ENCODE results near the gene PPP1R14C.

Gene PPP1R14C

DNA sequence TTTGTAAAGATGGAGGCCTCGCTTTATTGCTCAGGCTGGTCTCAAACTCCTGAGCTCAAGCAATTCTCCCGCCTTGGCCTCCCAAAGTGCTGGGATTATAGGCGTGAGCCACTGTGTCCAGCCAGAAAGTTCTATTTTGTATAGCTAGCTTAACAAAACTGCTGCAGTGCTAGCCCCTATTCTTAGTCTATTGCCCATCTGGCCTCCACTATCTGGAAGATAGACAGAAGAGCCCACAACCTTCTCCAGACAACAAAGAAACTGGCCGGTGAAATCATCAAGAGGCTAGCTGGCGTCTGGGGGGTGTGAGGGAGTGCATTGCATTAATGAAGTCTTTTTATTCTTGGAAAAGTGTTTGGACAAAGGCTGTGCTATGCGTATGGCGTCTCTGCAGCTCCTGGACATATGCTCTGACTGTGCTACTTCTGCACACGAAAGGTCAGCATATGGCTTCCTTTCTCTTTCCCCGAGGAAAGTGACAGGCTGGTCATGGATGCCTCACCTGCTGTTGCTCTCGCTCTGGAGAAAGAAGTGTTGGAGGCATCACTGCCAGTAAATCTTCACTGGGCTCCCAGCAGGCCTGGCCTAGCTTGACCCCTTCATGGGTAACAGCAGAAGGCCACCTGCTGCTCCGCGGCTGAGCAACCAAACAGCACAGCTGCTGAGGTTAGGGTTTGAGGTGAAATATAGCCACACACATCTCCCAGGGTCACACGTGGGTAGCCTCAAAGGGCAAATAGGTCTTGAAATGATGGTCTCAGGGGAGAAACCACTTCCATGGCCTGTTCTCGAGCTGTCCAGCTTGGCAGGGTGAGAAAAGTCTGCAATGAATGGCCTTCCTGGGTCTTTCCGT is 130.8 kb downstream of the PPP1R14C start:
- no peak for TF ChIP-seq ZNF274 (IDR thresholded peaks at IDR 0.05; ENCODE audit: low read depth, low read length)
- H3K4me3 ChIP-seq (ENCODE audit: low read length) = no peak overlapping the region

DNA sequence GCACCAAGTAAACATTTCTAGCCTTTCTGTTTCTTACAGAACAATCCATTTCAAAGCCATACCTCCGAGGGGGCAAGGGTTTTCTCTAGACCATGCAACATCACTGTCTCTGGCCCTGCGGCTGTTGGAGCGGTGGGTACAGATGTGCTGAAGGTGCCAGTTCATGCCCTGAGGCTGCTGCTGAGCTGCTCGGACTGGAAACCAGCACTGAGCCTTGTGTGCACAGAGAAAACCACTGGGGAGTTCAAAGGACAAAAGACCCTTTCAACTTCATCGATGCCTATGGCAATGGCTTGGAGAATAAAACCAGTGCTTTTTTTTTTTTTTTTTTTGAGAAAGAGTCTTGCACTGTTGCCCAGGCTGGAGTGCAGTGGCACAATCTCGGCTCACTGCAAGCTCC is 132.6 kb downstream of the PPP1R14C start:
- no peak for TF ChIP-seq ZNF274 (IDR thresholded peaks at IDR 0.05; ENCODE audit: low read depth, low read length)
- no peak overlapping the region for H3K4me3 ChIP-seq (ENCODE audit: low read length)

DNA sequence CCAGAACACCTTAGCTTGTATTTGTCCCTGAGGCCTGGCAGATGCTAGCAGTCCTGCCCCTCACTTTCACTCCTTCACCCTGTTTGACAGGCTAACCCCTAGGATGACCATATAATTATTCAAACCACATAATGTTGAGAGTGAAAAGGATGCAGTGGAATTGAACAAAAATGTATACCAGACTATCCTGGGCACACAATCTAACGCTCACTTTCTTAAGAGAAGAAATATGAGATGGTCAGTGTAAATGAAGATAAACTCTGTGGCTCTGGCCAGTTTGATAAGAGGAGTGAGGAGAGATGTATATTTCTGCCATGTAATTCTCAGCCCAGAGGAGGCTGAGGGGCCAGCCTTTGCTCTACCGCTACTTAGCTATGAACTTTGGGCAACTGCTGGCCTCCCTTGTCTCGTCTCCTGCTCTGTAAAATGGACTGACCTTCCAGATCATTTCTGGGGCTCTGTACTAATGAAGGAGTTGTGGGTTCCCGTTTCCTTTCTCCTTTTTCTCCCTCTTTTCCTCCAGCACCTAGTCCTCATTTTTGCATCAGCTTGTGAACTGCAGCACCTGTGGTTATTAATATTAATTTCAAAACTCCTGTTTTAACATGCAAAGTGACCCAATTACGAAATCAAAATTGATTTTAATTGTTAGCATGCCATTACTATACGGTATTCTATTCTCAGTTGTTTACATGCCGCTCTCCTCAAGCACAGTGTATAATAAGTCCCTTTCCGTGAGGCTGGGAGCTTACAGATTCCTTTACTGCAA is 133.5 kb downstream of the PPP1R14C start:
- H3K4me3 ChIP-seq (ENCODE audit: low read length) = no peak overlapping the region
- no peak for TF ChIP-seq ZNF274 (IDR thresholded peaks at IDR 0.05; ENCODE audit: low read depth, low read length)

DNA sequence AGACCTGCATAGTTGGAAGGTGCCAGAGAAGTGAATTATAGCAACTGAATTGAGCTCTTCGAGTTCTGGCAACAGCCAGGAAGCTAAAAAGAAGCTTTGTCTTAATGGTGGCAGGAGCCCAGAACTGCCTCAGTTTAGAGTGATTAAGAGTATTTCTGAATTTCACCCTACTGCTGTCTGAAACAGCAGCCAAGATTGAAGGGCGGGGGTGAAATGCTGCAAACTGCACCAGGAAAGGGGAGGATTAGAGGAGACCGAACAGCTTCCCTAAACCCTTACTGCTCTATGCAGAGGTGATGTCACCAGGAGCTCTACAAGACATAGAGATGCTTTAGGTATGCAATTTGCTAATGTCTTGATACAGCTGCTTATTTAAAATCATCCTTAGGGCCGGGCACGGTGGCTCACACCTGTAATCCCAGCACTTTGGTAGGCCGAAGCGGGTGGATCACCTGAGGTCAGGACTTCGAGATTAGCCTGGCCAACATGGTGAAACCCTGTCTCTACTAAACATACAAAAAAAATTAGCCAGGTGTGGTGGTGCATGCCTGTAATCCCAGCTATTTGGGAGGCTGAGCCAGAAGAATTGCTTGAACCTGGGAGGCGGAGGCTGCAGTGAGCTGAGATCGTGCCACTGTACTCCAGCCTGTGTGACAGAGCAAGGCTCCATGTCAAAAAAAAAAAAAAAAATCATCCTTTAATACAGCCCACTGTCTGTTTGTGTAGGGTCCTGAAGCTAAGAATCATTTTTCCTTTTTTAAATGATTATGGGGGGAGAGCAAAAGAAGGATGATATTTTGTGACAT is 134.3 kb downstream of the PPP1R14C start:
- H3K4me3 ChIP-seq (ENCODE audit: low read length) = no peak overlapping the region
- TF ChIP-seq ZNF274 (IDR thresholded peaks at IDR 0.05; ENCODE audit: low read depth, low read length) = no peak

DNA sequence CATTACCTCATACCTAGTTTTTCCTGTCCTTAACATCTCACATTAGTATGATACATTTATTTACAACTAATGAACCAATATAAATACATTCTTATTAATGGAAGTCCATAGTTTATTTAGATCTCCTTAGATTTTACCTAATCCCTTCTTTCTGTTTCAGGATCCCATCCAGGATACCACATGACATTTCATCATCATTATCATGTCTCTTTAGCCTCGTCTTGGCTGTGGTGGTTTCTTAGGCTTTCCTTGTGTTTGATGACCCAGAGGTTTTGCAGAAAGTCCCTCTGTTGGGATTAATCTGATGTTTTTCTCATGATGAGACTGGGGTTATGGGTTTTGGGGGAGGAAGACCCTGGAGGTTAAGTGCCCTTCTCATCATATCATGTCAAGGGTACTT is 136.7 kb downstream of the PPP1R14C start:
- H3K4me3 ChIP-seq (ENCODE audit: low read length) = no peak overlapping the region
- TF ChIP-seq ZNF274 (IDR thresholded peaks at IDR 0.05; ENCODE audit: low read depth, low read length) = no peak

DNA sequence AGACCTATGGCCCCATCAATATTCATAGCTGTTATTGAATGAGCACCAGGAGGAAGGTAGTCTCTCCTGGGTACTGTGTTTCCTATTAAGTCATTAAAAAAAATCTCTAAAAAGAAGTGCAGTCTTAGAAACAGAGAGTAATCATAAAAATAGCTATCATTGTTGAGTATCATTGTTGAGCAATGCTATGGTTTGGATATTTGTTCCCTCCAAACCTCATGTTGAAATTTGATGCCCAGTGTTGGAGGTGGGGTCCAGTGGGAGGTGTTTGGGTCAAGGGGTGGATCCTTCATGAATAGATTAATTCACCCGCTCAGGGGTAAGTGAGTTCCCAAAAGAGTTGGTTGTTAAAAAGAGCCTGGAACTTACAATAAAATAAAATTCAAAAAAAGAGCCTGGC is 137.9 kb downstream of the PPP1R14C start:
- TF ChIP-seq ZNF274 (IDR thresholded peaks at IDR 0.05; ENCODE audit: low read depth, low read length) = no peak
- H3K4me3 ChIP-seq (ENCODE audit: low read length) = no peak overlapping the region

DNA sequence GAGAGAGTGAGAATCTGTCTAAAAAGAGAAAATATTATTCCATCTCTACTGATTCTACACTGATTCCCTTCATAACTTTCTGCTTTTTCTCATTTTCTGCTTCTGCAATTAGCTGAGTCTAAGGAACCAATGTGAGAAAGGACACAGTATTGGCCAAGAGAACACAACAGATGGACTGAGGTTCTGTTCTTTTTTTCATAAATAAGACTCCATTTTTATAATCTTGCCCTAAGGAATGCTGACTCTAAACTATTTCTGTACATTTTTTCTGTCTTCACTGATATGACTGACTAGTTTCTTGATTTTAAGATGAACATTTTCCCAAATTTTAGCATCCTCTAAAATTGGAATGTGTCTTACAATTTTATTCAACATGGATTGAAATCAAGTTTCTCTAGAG is 138.9 kb downstream of the PPP1R14C start:
- TF ChIP-seq ZNF274 (IDR thresholded peaks at IDR 0.05; ENCODE audit: low read depth, low read length) = no peak
- no peak overlapping the region for H3K4me3 ChIP-seq (ENCODE audit: low read length)

DNA sequence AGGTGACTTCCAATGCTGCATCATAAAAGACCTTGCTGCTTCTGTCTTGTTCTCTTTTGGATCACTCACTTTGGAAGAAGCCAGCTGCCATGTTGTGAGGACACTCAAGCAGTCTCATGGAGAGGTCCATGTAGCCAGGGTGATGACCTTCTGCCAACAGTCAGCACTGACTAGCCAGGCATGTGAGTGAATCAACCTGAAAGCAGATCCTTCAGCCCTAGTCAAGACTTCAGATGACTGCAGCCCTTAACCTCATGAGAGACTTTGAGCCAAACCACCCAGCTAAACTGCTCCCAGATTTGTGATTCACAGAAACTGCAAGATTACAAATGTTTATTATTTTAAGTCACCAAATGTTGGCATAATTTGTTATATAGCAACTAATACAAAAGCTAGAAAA is 140.0 kb downstream of the PPP1R14C start:
- no peak for TF ChIP-seq ZNF274 (IDR thresholded peaks at IDR 0.05; ENCODE audit: low read depth, low read length)
- no peak overlapping the region for H3K4me3 ChIP-seq (ENCODE audit: low read length)

DNA sequence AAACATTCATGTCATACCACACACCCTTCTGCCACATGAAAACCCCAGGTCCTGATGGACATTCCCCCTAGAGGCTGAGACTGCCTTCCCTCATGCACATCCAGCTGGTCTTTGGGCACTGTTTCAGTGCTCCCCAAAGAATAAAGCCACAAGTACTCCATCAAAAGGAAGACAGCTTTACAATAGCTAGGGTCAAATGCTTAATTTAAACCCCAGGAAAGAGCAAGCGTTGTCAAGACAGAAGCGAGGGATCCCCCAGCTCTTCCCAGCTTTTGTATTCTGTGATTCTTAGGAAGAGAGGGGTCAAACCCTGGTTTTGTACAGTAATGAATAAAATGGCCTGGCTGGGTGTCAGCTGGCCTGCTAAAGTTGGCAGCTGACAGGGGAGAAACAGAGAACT is 143.6 kb downstream of the PPP1R14C start:
- TF ChIP-seq ZNF274 (IDR thresholded peaks at IDR 0.05; ENCODE audit: low read depth, low read length) = no peak

DNA sequence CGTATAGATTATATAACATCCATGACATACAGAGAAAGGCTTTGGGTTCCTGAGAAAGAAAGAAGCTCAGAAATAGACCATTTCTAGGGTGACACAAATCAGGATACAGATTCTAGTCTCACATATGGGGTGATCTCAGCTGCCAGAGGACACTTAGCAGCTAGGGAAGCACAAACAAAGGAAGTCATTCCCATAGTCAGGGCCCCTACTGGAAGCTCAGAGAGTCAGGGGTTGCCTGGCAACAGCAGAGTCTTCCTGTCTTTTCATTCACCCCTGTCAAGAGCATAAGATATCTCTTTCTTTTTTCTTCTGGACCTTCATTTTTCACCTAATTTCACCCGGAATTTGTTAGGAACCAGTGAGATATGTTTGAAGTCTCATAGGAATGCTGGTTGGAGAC is 144.1 kb downstream of the PPP1R14C start:
- H3K4me3 ChIP-seq (ENCODE audit: low read length) = no peak overlapping the region
- no peak for TF ChIP-seq ZNF274 (IDR thresholded peaks at IDR 0.05; ENCODE audit: low read depth, low read length)

More for the DNA sequence above, 143.6 kb downstream of the PPP1R14C start:
- no peak overlapping the region for H3K4me3 ChIP-seq (ENCODE audit: low read length)

DNA sequence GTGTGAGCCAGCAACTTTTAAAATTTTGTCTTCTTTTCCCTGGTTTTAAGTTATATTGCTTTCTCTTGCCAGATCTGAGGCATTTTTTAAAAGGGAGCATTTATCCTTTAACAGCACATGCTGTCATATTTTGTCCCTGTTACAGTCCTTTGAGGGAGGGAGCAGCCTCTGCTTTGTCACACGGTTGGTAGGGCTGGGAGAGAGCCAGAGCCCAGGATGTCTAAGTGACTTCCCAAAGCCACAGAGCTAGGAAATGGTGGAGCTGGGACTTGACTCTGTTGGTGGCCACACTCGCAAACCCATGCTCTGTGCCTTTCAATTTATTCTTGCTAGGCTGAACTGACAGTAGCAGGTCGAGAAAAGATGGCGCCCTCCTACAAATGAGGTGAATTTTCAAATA is 145.6 kb downstream of the PPP1R14C start:
- no peak for TF ChIP-seq ZNF274 (IDR thresholded peaks at IDR 0.05; ENCODE audit: low read depth, low read length)
- H3K4me3 ChIP-seq (ENCODE audit: low read length) = no peak overlapping the region

DNA sequence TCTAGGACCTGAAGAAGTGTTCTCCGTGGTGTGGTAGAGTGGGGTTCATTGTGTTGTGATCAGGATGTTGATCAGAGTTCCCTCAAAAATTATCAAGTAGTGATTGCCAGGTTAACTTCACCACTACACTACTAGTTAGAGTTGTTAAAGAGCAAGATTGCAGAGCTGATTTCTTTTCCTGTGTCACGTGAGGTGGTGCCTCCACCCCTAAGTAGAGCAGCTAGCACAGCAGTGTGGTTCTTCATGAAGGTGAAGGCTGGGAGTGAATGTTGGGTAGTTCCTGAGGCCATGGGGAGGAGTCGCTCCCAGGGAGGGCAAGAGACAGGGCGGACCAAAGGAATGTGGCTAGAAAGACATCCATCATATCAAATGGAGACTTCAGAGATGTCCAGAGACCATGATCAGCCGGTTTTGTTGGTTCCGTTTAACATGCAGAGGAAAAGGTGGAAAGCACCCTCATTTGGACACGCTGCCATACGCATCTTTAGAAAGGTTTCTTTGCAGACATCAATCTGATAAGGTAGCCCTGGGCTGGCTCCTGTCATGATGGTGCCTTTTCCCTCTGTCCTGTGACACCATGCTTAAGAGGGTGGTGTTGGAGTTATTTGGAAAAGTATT is 146.7 kb downstream of the PPP1R14C start:
- no peak overlapping the region for H3K4me3 ChIP-seq (ENCODE audit: low read length)
- no peak for TF ChIP-seq ZNF274 (IDR thresholded peaks at IDR 0.05; ENCODE audit: low read depth, low read length)

DNA sequence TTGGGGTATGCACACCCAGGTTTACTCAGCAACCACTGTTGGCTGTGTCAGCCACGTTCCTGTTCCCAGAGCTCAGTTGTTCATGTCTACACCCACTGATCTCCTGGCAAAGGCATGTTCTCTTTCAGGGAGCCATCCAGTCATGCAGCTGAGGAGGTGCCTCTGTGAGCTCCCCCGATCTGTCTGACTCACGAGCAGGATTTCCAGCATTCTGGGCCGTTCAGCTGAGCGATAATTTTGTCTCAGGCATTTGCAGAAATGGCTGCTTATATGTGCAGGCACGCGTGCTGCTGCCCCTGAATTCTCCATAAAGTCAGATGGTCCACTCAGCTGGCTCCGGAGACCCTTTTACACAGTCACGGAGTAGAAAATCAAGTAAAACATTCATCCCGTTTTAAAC is 147.6 kb downstream of the PPP1R14C start:
- no peak overlapping the region for H3K4me3 ChIP-seq (ENCODE audit: low read length)
- TF ChIP-seq ZNF274 (IDR thresholded peaks at IDR 0.05; ENCODE audit: low read depth, low read length) = no peak

Measured in GM08714 (cell line).